GM21825 (cell line): ENCODE measurements around the gene NAGLU.
"Not testable (repeated sequence)": the region's sequence is repeated elsewhere in the genome, so short reads cannot be mapped to it uniquely, and the experiment has no call there.

Source experiments
- ATAC-seq: cut with Tn5 transposase; IDR thresholded peaks from one replicate; pipeline ENCODE4 v1.9.1; 2021; ENCODE audit warnings: mild to moderate bottlenecking, moderate library complexity; ENCODE audit not compliant: unreplicated experiment

The NAGLU gene

DNA sequence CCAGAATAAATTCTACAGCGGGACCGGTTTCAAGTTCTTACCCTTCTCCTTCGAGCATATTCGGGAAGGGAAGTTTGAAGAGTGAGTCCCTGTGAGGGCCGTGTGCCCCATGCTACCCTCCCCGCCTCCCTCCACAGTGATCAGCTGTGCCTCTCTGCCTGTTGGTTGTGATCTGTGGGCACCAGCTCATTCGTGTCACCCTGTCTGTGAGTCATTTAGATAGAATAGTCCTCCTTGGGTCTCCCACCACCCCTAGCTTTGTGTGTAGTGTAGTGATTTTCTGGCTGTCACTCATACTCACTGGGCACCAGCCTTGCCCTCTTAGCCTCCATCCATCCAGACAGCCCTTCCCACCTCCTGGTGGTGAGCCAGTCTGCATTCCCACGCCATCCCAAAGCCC is 15.0 kb upstream of the NAGLU start:
- ATAC-seq, result no peak

DNA sequence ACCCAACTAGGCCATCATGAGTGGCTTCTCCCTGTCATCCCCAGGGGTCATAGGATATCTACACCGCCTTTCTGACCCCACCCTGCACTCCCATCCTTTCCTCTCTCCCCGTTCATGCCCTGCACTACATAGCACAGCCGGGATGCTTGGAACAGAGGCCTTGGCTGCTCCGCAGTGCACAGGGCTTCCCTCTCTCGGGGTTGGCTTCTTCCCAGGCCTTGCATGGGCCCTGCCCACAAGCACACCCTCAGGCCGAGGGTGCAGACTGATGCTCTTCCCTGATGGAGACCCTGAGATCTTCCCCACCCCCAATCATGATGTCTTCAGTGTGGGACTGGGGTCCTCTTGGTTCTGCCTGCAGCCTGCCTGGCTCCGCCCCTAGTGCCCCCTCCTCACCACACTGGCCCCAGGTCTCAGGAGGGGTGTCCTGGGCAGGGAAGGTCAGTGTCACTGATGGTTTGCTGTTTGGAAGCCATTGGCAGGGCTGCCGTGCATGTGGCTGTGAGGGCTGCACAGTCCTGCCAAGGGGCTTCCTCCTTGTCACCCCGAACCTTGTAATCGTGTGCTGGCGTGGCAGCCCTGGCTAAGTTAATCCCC is 14.3 kb upstream of the NAGLU start:
- no peak for ATAC-seq

GRCh38 chr17:42522263-42522790 is 13.7 kb upstream of the NAGLU start:
- ATAC-seq, result no peak

- no peak for ATAC-seq
Observed at GRCh38 chr17:42522798-42523278, 13.2 kb upstream of the NAGLU start.

DNA sequence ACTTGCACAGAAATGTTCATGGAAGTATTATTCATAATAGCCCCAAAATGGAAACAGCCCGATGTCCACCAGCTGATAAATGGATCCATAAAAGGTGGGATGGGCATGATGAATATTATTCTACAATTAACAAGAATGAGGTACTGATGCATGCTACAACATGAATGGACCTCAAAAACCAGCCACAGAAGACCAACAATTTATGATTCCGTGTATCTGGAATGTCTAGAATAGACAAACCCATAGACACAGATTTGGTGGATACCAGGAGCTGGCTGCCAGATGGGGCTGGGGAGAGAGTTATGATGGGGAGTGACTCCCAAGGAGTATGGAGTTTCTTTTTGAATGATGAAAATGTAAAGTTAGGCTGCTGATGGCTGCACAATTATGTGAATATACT is 10.8 kb upstream of the NAGLU start:
- ATAC-seq, result no peak

- ATAC-seq, result no peak
Observed at GRCh38 chr17:42526031-42526444, 10.0 kb upstream of the NAGLU start.

DNA sequence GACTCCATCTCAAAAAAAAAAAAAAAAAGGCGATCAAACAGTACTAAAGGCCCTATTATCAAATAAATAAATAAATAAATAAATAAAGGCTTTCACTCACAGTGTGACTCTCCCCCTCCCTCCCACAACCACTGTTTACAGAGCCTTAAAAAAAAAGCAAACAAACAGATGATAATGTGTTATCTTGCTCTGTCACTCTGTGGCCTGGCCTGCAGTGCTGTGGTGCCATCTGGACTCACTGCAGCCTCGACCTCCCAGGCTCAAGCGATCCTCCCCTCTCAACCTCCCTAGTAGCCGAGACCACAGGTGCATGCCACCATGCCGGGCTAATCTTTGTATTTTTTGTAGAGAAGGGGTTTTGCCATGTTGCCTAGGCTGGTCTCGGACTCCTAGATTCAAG is 8.1 kb upstream of the NAGLU start:
- ATAC-seq, result no peak

- no peak for ATAC-seq
Observed at GRCh38 chr17:42529061-42529460, 7.0 kb upstream of the NAGLU start.

- no peak for ATAC-seq
Observed at GRCh38 chr17:42530952-42531454, 5.0 kb upstream of the NAGLU start.

DNA sequence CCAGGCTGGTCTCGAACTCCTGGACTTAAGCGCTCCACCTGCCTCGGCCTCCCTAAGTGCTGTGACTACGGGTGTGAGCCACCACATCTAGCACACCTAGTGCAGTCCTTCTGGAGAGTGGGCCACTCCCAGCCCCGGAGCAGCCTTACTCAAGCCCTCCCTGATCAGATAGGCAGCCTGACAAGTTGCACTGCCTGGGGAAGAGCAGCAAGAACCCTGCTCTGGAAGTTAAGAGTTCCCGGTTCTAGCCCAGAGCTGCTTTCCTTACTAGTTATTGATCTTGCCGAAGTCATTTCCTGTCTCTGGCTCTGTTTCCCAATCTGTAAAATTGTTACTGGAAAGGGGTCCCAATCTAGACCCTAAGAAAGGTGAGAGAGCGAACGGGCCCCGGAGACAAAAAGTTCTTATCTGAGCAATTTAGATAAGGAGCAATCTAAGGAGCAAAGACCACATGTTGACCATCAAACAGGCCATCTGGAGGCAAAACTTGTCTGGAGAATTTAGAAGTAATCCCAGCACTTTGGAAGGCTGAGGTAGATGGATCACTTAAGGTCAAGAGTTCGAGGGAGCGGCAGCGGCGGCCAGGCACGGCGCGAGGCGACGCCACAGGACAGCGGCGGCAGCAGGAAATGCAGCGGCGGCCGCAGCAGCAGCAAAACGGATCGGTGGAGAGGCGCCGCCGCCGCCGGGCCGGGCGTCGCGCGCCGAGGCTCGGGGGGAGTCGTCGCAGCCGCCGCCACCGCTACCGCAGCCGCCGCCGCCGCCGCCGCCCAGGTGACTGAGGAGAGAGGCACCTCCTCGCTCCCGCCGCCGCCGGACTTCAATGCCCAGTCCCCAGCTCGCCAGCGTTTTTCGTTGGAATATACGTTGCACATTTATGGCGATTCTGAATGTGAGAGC is 4.3 kb upstream of the NAGLU start:
- ATAC-seq, result no peak

DNA sequence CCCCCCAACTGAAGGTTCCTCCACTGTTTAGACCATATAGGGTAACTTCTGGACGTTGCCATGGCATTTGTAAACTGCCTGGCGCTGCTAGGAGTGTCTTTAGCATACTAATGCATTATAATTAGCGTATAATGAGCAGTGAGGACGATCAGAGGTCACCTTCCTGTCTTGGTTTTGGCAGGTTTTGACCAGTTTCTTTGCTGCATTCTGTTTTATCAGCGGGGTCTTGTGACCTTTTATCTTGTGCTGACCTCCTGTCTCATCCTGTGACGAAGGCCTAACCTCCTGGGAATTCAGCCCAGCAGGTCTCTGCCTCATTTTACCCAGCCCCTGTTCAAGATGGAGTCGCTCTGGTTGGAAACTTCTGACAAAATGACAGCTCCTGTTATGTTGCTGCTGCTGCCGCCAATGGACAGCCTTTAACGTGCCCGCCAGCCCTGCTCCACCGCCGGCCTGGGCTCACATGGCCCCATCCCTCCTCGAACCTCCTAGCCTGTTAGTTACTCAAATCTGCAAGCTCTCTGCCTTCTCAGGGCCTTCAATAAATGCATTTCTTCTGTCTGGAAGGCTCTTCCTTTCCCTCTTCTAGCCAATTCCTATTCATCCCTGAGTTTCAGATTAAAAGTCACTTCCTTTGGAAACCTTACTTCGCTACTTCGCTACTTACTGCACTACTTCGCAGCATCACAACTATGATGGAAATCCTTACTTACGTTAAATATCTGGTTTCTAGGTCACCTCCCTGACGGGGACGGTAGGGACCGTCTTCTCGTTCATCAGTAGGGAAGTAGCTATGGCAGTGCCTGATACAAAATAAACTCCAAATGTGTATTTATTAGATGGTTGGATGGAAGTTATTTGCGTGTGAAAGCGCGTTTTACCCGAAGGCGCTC is 640 bp upstream of the NAGLU start:
- no peak for ATAC-seq

DNA sequence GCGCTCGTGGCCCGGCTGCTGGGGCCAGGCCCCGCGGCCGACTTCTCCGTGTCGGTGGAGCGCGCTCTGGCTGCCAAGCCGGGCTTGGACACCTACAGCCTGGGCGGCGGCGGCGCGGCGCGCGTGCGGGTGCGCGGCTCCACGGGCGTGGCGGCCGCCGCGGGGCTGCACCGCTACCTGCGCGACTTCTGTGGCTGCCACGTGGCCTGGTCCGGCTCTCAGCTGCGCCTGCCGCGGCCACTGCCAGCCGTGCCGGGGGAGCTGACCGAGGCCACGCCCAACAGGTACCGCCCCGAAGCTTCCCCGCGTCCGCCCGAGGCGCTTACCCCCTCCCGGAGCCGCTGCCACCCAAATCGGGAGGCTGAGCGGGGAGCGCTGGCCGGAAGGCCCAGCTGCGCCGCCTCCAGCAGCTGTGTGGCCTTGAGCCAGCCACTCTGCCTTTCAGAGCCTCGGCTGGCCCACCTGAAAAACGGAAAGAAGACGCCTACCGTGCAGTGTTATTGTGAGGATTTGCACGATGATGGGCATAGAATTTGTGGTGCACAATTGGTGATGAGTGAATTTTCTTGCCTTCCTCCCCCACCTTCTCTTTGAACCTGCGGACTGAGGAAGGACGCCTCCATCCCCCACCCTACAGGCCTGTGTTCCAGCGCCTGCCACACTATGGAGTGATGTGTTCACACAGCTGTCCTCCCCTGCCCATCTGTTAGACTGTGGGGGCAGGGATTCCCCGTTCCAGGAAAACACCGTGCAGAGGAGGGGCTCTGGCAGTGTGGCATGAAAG is 523 bp downstream of the NAGLU start:
- ATAC-seq, result peak; percentile 59

DNA sequence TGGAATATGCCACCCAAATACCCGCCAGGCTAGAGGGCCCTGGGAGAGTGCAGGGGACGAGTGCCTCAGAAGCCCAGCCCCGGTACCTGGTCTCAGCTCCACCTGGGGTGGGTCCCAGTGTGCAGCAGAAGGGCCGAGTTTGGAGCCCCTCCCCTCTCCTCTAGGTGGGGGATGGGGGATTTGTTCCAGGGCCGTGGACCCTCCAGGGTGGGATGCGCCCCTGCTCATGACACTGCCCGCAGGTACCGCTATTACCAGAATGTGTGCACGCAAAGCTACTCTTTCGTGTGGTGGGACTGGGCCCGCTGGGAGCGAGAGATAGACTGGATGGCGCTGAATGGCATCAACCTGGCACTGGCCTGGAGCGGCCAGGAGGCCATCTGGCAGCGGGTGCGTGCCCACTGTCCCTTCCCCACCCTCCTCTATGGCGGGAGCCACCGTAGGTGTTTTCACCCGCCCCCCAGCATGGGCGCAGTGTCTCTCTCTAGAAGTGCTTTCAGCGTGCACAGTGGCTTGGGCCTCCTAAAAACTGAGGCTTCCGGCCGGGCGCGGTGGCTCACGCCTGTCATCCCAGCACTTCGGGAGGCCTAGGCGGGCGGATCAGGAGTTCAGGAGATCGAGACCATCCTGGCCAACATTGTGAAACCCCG is 1.2 kb downstream of the NAGLU start:
- no peak for ATAC-seq

DNA sequence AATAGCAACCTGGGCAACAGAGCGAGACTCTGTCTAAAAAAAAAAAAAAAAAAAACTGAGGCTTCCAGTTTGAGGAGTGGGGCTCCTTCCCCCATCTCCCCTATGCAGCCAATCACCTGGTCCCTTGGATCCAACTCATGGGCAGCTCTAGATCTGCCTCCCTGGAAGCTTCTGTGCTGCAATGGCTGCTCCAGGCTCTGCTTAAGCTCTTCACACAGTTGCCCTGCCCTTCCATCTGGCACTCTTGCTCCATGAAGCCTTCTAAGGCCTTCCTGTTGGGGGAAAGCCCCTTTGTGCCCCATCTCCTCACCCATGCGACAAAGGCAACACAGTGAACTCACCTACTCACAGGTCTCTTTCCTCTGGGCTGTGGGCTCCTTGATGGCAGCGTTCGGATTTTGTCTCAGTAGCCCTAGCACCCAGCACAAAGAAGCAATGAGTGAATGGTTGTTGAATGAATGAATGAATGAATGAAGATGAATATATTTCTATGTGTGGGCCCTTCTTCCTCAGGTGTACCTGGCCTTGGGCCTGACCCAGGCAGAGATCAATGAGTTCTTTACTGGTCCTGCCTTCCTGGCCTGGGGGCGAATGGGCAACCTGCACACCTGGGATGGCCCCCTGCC is 1.9 kb downstream of the NAGLU start:
- ATAC-seq, result no peak

GRCh38 chr17:42538482-42538881 is 2.4 kb downstream of the NAGLU start:
- no peak for ATAC-seq

GRCh38 chr17:42540558-42540957 is 4.5 kb downstream of the NAGLU start:
- not testable (repeated sequence) for ATAC-seq

GRCh38 chr17:42541041-42541833 is 5.2 kb downstream of the NAGLU start:
- no peak for ATAC-seq
